ENCODE data around the gene WTIP.
"Not testable (repeated sequence)": the region's sequence is repeated elsewhere in the genome, so short reads cannot be mapped to it uniquely, and the experiment has no call there.

WTIP gene

DNA sequence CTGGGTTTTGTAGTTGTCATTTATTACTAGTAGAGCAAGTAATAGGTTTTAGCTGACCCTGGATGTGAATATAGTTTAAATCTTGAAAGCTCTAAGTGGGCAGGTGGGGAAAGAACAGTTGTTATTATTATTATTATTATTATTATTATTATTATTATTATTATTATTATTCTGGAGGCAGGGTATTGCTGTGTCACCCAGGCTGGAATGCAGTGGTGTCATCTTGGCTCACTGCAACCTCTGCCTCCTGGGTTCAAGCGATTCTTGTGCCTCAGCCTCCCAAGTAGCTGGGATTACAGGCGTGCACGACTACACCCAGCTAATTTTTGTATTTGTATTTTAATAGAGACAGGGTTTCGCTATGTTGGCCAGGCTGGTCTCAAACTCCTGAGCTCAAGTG is 3.1 kb upstream of the WTIP start:
- in situ Hi-C loops (cut with HindIII; ENCODE audit: low sequenced_read_pairs) = not testable (repeated sequence)

GRCh38 chr19:34479396-34479795 is 2.2 kb upstream of the WTIP start:
- in situ Hi-C loops (cut with HindIII; ENCODE audit: low sequenced_read_pairs) = no loop called here

DNA sequence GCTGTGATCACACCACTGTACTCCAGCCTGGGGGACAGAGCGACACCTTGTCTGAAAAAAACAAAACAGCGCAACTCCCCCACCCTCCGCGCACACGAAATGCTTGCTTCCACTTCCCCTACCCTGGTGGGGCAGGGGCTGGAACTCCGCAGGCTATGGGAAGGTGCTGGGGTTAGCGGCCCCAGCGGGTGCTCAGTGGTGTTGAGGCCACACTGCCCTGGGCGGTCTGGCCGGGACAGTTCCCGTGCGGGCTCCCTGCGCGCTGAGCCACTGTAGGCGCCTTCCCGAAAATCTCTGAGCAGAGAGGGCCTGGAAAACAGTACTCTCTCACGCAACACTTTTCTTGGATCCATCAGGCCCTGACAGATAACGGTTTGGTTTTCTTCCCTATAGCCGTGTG is 1.1 kb upstream of the WTIP start:
- in situ Hi-C loops (cut with HindIII; ENCODE audit: low sequenced_read_pairs) = no loop called here

GRCh38 chr19:34481861-34482379 is 362 bp downstream of the WTIP start:
- in situ Hi-C loops (cut with HindIII; ENCODE audit: low sequenced_read_pairs) = no loop called here

DNA sequence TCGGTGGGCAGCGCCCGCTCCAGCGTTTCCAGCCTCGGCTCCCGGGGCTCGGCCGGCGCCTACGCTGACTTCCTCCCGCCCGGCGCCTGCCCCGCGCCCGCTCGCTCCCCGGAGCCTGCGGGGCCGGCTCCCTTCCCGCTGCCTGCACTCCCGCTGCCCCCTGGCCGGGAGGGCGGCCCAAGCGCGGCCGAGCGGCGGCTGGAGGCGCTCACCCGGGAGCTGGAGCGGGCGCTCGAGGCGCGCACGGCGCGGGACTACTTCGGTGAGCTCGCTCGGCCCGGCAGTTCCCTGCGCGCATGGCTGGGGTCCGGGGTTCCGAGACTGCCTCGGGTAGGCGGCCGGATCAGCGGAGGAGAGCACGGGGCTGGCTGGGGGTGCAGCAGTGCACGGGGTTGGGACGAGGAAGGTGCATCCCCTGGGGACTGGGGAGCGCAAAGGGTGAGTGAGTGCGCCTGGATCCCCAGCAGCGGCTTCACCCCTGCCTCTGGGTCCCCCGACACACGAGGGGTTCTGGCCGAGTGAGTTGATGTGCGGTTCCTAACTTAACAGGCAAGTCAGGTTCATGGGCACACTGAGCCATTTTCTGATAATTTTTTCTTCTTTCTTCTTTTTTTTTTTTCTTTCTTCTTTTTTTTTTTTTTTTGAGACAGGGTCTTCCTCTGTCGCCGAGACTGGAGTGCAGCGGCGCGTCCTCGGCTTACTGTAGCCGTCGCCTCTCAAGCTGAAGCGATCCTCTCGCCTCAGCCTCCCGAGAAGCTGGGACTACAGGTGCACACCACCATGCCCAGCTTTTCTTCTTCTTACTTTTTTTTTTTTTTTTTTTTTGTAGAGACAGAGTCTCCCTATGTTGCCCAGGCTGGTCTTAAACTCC is 1.1 kb downstream of the WTIP start:
- in situ Hi-C loops (cut with HindIII; ENCODE audit: low sequenced_read_pairs) = no loop called here

DNA sequence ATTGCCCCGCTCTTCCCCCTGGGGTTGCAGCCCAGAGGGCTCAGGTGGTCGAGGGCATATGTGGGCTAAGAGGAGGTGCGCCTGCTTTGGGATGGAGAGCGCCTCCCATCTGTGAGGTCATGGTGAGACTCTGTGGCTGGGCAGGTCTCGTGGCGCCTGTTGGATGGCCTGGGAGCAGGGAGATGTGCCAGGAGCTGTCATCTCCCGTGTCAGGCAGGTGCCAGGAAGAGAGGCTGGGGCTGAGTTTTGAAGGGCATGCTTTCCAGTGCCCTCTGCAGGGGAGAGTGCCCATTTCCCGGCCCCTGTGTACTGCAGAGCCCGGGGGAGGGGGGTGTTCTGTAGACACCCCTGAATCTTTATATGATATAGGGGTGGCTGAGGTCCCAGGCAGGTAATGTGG is 2.8 kb downstream of the WTIP start:
- in situ Hi-C loops (cut with HindIII; ENCODE audit: low sequenced_read_pairs) = no loop called here

- in situ Hi-C loops (cut with HindIII; ENCODE audit: low sequenced_read_pairs) = no loop called here
Observed at GRCh38 chr19:34485831-34486230, 4.3 kb downstream of the WTIP start.

DNA sequence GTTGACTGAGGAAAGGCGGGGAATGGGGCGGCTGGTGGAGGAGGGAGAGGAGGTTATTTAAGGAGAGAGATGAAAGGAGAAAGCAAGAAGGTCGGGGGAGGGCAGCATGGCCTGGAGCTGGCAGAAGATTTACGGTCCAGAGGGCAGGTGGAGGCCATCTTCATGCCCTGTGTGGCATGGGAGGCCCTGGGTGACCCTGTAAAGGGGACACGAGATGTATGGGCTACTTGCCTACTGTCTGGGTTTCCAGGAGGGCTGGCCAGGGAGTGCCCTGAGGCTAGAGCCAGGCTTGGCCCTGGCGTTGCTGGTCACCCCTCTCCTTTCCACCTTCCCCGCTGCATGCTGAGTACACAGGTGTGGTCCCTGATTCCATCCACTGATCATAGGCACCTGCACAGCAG is 6.1 kb downstream of the WTIP start:
- in situ Hi-C loops (cut with HindIII; ENCODE audit: low sequenced_read_pairs) = no loop called here

- in situ Hi-C loops (cut with HindIII; ENCODE audit: low sequenced_read_pairs) = no loop called here
Observed at GRCh38 chr19:34489175-34489574, 7.6 kb downstream of the WTIP start.

DNA sequence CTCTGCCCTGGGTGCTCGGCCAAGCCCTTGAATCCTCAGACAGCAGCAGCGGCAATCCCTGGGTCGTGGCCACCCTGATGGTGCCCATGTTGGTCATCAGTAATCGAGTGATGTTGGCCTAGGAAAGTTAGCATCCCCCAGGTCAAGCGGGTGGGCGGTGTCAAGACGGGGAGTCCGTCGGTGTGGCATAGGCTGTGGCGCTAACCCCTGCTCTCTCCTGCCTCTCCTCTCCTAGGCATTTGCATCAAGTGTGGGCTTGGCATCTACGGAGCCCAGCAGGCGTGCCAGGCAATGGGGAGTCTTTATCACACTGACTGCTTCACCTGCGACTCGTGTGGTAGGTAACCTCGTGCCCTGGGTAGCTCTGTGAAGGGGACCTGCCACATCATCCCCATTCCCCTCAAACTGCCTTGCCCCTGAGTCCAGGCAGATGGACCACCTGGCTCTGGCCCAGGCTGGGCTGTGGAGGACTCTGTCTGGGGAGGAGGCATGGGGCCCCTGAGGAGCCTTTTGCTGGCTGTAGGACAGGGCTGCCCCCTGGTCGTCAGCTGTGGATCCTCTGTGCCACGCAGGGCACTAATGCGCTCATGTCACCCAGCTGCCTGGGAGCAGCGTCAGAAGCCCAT is 8.7 kb downstream of the WTIP start:
- in situ Hi-C loops (cut with HindIII; ENCODE audit: low sequenced_read_pairs) = no loop called here

DNA sequence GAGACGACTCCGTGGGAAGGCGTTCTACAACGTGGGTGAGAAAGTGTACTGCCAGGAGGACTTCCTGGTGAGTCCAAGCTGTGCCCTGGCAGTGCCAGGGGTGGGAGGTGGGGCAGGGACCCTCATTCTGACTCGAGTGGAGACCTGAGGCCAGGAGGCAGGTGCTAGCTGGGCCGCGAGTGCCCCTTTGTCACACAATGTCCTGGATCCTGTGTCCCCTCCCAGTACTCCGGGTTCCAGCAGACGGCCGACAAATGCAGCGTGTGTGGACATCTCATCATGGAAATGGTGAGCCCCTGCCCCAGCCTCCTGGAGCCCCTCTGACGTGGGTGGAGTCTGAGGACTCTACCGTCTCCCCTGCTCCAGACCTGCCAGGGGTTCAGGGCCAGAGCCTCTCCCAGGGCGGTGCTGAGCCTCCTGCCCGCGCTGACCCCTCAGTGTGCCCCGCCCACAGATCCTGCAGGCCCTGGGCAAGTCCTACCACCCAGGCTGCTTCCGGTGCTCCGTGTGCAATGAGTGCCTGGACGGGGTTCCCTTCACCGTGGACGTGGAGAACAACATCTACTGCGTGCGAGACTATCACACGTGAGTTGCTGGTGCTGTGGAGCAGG is 11.6 kb downstream of the WTIP start:
- in situ Hi-C loops (cut with HindIII; ENCODE audit: low sequenced_read_pairs) = no loop called here

- in situ Hi-C loops (cut with HindIII; ENCODE audit: low sequenced_read_pairs) = no loop called here
Observed at GRCh38 chr19:34493649-34494044, 12.1 kb downstream of the WTIP start.

DNA sequence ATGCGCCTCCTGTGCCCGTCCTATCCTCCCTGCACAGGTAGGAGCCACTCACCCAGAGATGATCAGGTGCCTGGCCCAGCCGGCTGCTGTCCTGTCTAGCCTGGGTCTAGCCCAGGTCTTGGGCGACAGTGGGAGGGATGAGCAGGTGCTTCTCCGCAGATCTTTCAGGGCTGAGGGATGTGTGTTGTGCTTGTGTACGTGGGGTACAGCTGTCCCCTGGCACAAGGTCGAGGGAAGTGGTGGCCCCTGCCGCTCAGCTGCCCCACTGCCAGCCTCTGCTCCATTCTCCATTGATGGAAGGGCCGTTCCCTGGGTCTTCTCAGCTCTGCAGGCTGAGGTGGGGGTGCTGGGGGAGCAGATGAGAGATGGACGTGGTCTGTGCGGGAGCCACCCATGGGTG is 13.0 kb downstream of the WTIP start:
- in situ Hi-C loops (cut with HindIII; ENCODE audit: low sequenced_read_pairs) = no loop called here

- in situ Hi-C loops (cut with HindIII; ENCODE audit: low sequenced_read_pairs) = no loop called here
Observed at GRCh38 chr19:34495416-34495815, 13.9 kb downstream of the WTIP start.

GRCh38 chr19:34497112-34497805 is 15.7 kb downstream of the WTIP start:
- in situ Hi-C loops (cut with HindIII; ENCODE audit: low sequenced_read_pairs) = no loop called here

GRCh38 chr19:34499155-34499834 is 17.7 kb downstream of the WTIP start:
- in situ Hi-C loops (cut with HindIII; ENCODE audit: low sequenced_read_pairs) = no loop called here

GRCh38 chr19:34500656-34501120 is 19.1 kb downstream of the WTIP start:
- in situ Hi-C loops (cut with HindIII; ENCODE audit: low sequenced_read_pairs) = no loop called here

DNA sequence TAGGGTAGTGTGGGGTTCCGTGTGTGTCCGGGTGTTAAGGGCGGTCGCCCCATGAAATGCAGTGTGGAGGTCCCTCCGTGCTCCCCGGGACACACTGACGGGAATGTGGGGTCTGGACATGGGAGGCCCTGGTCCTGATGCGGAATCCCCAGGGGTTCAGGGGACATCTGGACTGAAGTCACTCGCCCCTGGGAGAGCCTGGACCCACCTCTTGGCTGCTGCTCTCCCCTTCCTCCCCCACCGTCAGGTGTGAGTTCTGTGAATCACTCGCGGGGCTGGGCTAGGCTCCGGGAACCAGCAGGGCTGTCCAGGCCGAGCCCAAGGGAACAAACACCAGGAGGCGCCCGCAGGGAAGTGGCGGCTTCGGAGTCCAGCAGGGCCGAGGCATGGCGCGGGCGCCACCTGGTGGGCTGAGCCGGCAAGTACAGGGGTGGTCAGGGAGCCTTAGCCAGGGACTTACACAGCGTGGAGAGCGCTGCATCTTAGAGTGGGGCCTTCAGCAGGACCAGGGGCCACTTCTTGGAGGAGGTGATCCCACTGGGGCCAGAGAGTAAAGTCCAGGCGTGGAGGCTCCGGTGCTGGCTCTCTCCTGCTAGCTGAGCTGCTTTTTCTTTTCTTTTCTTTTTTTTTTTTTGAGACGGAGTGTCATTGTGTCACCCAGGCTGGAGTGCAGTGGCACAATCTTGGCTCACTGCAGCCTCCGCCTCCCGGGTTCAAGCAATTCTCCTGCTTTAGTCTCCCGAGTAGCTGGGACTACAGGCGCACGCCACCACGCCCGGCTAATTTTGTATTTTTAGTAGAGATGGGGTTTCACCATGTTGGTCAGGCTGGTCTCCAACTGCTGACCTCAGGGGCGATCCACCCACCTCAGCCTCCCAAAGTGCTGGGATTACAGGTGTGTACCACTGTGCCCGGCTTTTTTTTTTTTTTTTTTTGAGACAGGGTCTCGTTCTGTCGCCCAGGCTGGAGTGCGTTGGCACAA is 20.1 kb downstream of the WTIP start:
- in situ Hi-C loops (cut with HindIII; ENCODE audit: low sequenced_read_pairs) = no loop called here
